VCaP (cell line): ENCODE data around the gene TOLLIP.
A peak's percentile ranks its signal among the peaks of the same experiment; 100 is the strongest.

Experiments
- H3K27ac ChIP-seq: fragments of 450-650 bp; 2 replicates; pipeline ENCODE4 v1.5.1; 2017
- CTCF ChIP-seq: fragments of 450-650 bp; conservative IDR thresholded peaks from 2 replicates; pipeline ENCODE4 v1.5.1; 2017; ENCODE audit warnings: mild to moderate bottlenecking, moderate library complexity

TOLLIP gene

GRCh38 chr11:1302461-1303125, 6.8 kb downstream of the TOLLIP start:
- H3K27ac ChIP-seq: peak overlapping the region; percentile 97

GRCh38 chr11:1302041-1302460, 7.4 kb downstream of the TOLLIP start:
- no peak for TF ChIP-seq CTCF
- peak overlapping the region; percentile 97 for H3K27ac ChIP-seq

More at GRCh38 chr11:1302461-1303125, 6.8 kb downstream of the TOLLIP start:
- no peak for TF ChIP-seq CTCF

GRCh38 chr11:1301220-1302000, 8.0 kb downstream of the TOLLIP start:
- peak overlapping the region; percentile 97 for H3K27ac ChIP-seq
- TF ChIP-seq CTCF: no peak

GRCh38 chr11:1300569-1301187, 8.8 kb downstream of the TOLLIP start:
- peak overlapping the region; percentile 97 for H3K27ac ChIP-seq
- no peak for TF ChIP-seq CTCF

- peak overlapping the region; percentile 97 for H3K27ac ChIP-seq
- TF ChIP-seq CTCF: no peak
Measured at GRCh38 chr11:1300121-1300520, 9.3 kb downstream of the TOLLIP start.

- H3K27ac ChIP-seq: peak overlapping the region; percentile 97
- TF ChIP-seq CTCF: no peak
Measured at GRCh38 chr11:1299621-1300020, 9.8 kb downstream of the TOLLIP start.
